Loucy (cell line): Measurements from ENCODE around the gene COL4A4.
A peak's percentile ranks its signal among the peaks of the same experiment; 100 is the strongest.

Experiments used
- H2AFZ ChIP-seq: fragments of 200-600 bp; sonication (generic); 2 replicates; pipeline ENCODE4 v1.6.0; 2016; ENCODE audit warnings: antibody characterized with exemption, mild to moderate bottlenecking, low read length, moderate library complexity
- H3F3A ChIP-seq: fragments of 200-600 bp; 2 replicates; pipeline ENCODE4 v1.6.0; 2016; ENCODE audit warnings: antibody characterized with exemption, low read depth, mild to moderate bottlenecking
- H3K27me3 ChIP-seq: fragments of 200-600 bp; sonication (generic); 2 replicates; pipeline ENCODE4 v1.6.1; 2014; ENCODE audit warnings: low read length, mild to moderate bottlenecking; ENCODE audit not compliant: insufficient read depth, poor library complexity, severe bottlenecking
- H3K36me3 ChIP-seq: fragments of 200-600 bp; sonication (generic); 2 replicates; pipeline ENCODE4 v1.6.1; 2016; ENCODE audit warnings: low read length; ENCODE audit not compliant: insufficient read depth
- H3K4me1 ChIP-seq: fragments of 200-600 bp; sonication (generic); 2 replicates; pipeline ENCODE4 v1.5.1; 2014; ENCODE audit warnings: low read length, mild to moderate bottlenecking; ENCODE audit not compliant: insufficient read depth, poor library complexity, severe bottlenecking
- H3K4me2 ChIP-seq: fragments of 200-600 bp; sonication (generic); 2 replicates; pipeline ENCODE4 v1.6.0; 2014; ENCODE audit warnings: antibody characterized with exemption, low read length, low read depth, mild to moderate bottlenecking; ENCODE audit not compliant: poor library complexity, severe bottlenecking
- H3K4me3 ChIP-seq: fragments of 200-600 bp; sonication (generic); 2 replicates; pipeline ENCODE4 v1.5.1; 2014; ENCODE audit warnings: low read length, mild to moderate bottlenecking, mixed read lengths; ENCODE audit not compliant: poor library complexity, severe bottlenecking
- H3K79me2 ChIP-seq: fragments of 200-600 bp; sonication (generic); 2 replicates; pipeline ENCODE4 v1.6.1; 2014; ENCODE audit warnings: low read length; ENCODE audit not compliant: insufficient read depth
- H3K9ac ChIP-seq: fragments of 200-600 bp; sonication (generic); 2 replicates; pipeline ENCODE4 v1.6.0; 2014; ENCODE audit warnings: mild to moderate bottlenecking, low read depth, low read length, moderate library complexity; ENCODE audit not compliant: poor library complexity, severe bottlenecking
- H3K9me2 ChIP-seq: fragments of 200-600 bp; sonication (generic); replicated peaks from 2 replicates; pipeline ENCODE4 v1.6.1; 2016; ENCODE audit warnings: low read depth, low read length, mixed read lengths
- H3K9me3 ChIP-seq: fragments of 200-600 bp; sonication (generic); 2 replicates; pipeline ENCODE4 v1.6.1; 2014; ENCODE audit warnings: mild to moderate bottlenecking, antibody characterized with exemption, low read length, low read depth; ENCODE audit not compliant: insufficient read depth
- H4K20me1 ChIP-seq: fragments of 200-600 bp; sonication (generic); 2 replicates; pipeline ENCODE4 v1.6.0; 2014; ENCODE audit warnings: antibody characterized with exemption, low read length, mild to moderate bottlenecking; ENCODE audit not compliant: insufficient read depth, poor library complexity, severe bottlenecking
- CTCF ChIP-seq: fragments of 200-600 bp; sonication (generic); conservative IDR thresholded peaks from 2 replicates; pipeline ENCODE4 v1.5.1; 2014; ENCODE audit warnings: mild to moderate bottlenecking, antibody characterized with exemption, low read length
- EZH2phosphoT487 ChIP-seq: fragments of 200-600 bp; IDR thresholded peaks from 2 replicates; pipeline ENCODE4 v1.6.1; 2018; ENCODE audit warnings: antibody characterized with exemption, mild to moderate bottlenecking, moderate library complexity, borderline replicate concordance

COL4A4 gene

DNA sequence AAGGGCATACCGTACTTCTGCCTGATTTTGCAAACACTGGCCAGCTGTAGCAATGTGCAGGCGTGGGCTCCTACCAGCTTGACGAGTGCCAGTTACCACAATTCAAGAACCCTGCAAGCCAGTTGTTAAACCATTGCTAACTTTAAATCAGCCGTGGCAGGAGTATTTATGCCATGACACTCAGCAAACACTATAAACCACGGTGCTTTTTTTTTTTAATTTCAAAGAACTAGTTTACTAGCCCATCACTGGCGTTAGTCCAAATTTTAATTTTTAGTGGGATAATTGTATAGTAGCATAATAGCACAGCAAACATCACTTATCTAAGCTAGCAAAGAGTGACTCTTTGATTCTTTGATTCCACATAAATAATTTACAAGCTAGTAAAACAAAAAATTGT, 111.1 kb downstream of the COL4A4 start:
- Histone ChIP-seq H3K9ac (no peak overlapping the region), H3K4me1 (no peaks in the 10 kb centered on the region), H3K27me3 (no peaks in the 10 kb centered on the region), H3K36me3 (no peaks in the 10 kb centered on the region), H3K9me3 (no peaks in the 10 kb centered on the region), H4K20me1 (no peaks in the 10 kb centered on the region), H3K9me2 (no peaks in the 10 kb centered on the region), H3K79me2 (no peaks in the 10 kb centered on the region), H3K4me3 (no peak overlapping the region), H3K4me2 (no peak overlapping the region), H2AFZ (no peak overlapping the region), H3F3A (no peaks in the 10 kb centered on the region)
- TF ChIP-seq EZH2phosphoT487 (no peak), CTCF (no peak)

GRCh38 chr2:227043981-227044380, 120.0 kb downstream of the COL4A4 start:
- no peaks in the 10 kb centered on the region for H3K4me1 ChIP-seq
- H3K4me2 ChIP-seq, result no peak overlapping the region
- H3K4me3 ChIP-seq, result no peak overlapping the region
- H3F3A ChIP-seq, result no peaks in the 10 kb centered on the region
- TF ChIP-seq EZH2phosphoT487 (no peak), CTCF (no peak)
- no peaks in the 10 kb centered on the region for H3K27me3 ChIP-seq
- H2AFZ ChIP-seq, result no peak overlapping the region
- H3K36me3 ChIP-seq, result no peaks in the 10 kb centered on the region
- H3K79me2 ChIP-seq, result no peaks in the 10 kb centered on the region
- no peak overlapping the region for H3K9ac ChIP-seq
- no peaks in the 10 kb centered on the region for H4K20me1 ChIP-seq
- H3K9me2 ChIP-seq, result no peaks in the 10 kb centered on the region
- no peaks in the 10 kb centered on the region for H3K9me3 ChIP-seq

GRCh38 chr2:227038550-227039189, 125.3 kb downstream of the COL4A4 start:
- H3K4me1 ChIP-seq, result peaks cover 6% of the 10 kb centered on the region
- H3K9me2 ChIP-seq, result no peaks in the 10 kb centered on the region
- peak; percentile 49 for TF ChIP-seq CTCF
- no peak for TF ChIP-seq EZH2phosphoT487
- H3K36me3 ChIP-seq, result no peaks in the 10 kb centered on the region
- H3F3A ChIP-seq, result no peaks in the 10 kb centered on the region
- H3K9me3 ChIP-seq, result no peaks in the 10 kb centered on the region
- H2AFZ ChIP-seq, result no peak overlapping the region
- no peak overlapping the region for H3K4me2 ChIP-seq
- H3K27me3 ChIP-seq, result no peaks in the 10 kb centered on the region
- no peak overlapping the region for H3K9ac ChIP-seq
- H3K79me2 ChIP-seq, result no peaks in the 10 kb centered on the region
- H4K20me1 ChIP-seq, result no peaks in the 10 kb centered on the region
- no peak overlapping the region for H3K4me3 ChIP-seq
